WTC11 (cell line): ENCODE data around the gene GPX5. TPM values are rescaled to one million over a fixed set of nuclear protein-coding genes. Genes with fewer than 3 reads are reported as not detected.
"Not testable (repeated sequence)": the region's sequence is repeated elsewhere in the genome, so short reads cannot be mapped to it uniquely, and the experiment has no call there.

Experiments
- ATAC-seq: fragments of 200-7000 bp; cut with Tn5 transposase; 2 replicates; pipeline ENCODE4 v1.10.0; 2021; ENCODE audit warnings: mild to moderate bottlenecking, moderate library complexity
- CTCF ChIA-PET: fragments of 300-600 bp; sonication (Branson Sonifier 250); formaldehyde crosslinking; loops from one replicate; lab custom pipeline; 2021; ENCODE audit warnings: antibody characterized with exemption; lab: Charles Lee
- POLR2A ChIA-PET: fragments of 350-600 bp; sonication (Branson Sonifier 250); formaldehyde crosslinking; loops from one replicate; lab custom pipeline; 2021; ENCODE audit warnings: antibody characterized with exemption; lab: Charles Lee
- DNase-seq: peaks from one replicate; pipeline ENCODE4 v3.0.0; 2021; ENCODE audit warnings: low spot score
- H3K27ac Mint-ChIP-seq: 2 replicates; pipeline ENCODE4 v1.8.0; 2021; ENCODE audit warnings: mixed read lengths
- H3K27me3 Mint-ChIP-seq: 2 replicates; pipeline ENCODE4 v1.8.0; 2021; ENCODE audit warnings: low read depth, mild to moderate bottlenecking, moderate library complexity, mixed read lengths
- H3K36me3 Mint-ChIP-seq: 2 replicates; pipeline ENCODE4 v1.8.0; 2021; ENCODE audit warnings: mixed read lengths
- H3K4me1 Mint-ChIP-seq: 2 replicates; pipeline ENCODE4 v1.8.0; 2022; ENCODE audit warnings: mixed read lengths
- H3K4me3 Mint-ChIP-seq: 2 replicates; pipeline ENCODE4 v1.8.0; 2021; ENCODE audit warnings: mild to moderate bottlenecking, moderate library complexity, mixed read lengths
- H3K9me3 Mint-ChIP-seq: 2 replicates; pipeline ENCODE4 v1.8.0; 2021; ENCODE audit warnings: mixed read lengths
- ATF1 ChIP-seq: sonication (generic); formaldehyde crosslinking; IDR thresholded peaks from 2 replicates; pipeline ENCODE4 v1.8.1; 2023; ENCODE audit warnings: mild to moderate bottlenecking, moderate library complexity, missing genetic modification reagents
- CBFB ChIP-seq: sonication (generic); formaldehyde crosslinking; IDR thresholded peaks from 2 replicates; pipeline ENCODE4 v1.8.1; 2022; ENCODE audit warnings: mild to moderate bottlenecking, low read depth, missing genetic modification reagents
- CREB1 ChIP-seq: sonication (generic); formaldehyde crosslinking; IDR thresholded peaks from 2 replicates; pipeline ENCODE4 v1.8.0; 2023; ENCODE audit warnings: mild to moderate bottlenecking, missing genetic modification reagents
- E2F1 ChIP-seq: sonication (generic); formaldehyde crosslinking; IDR thresholded peaks from 2 replicates; pipeline ENCODE4 v1.8.0; 2022; ENCODE audit warnings: mild to moderate bottlenecking, missing genetic modification reagents
- GTF2I ChIP-seq: fragments of 250-450 bp; sonication (Bioruptor Pico); conservative IDR thresholded peaks from 2 replicates; pipeline ENCODE4 v1.4.0; 2021; ENCODE audit warnings: mild to moderate bottlenecking
- HMGA2 ChIP-seq: fragments of 250-450 bp; sonication (Bioruptor Pico); IDR thresholded peaks from 2 replicates; pipeline ENCODE4 v1.4.0; 2021; ENCODE audit warnings: mild to moderate bottlenecking, moderate library complexity
- HMGXB4 ChIP-seq: sonication (generic); formaldehyde crosslinking; IDR thresholded peaks from 2 replicates; pipeline ENCODE4 v1.8.1; 2023; ENCODE audit warnings: mild to moderate bottlenecking, moderate library complexity, missing genetic modification reagents
- RELA ChIP-seq: sonication (generic); formaldehyde crosslinking; IDR thresholded peaks from 2 replicates; pipeline ENCODE4 v1.8.1; 2022; ENCODE audit warnings: missing genetic modification reagents, mild to moderate bottlenecking, borderline replicate concordance
- SMAD3 ChIP-seq: sonication (generic); formaldehyde crosslinking; IDR thresholded peaks from 2 replicates; pipeline ENCODE4 v1.8.0; 2022; ENCODE audit warnings: missing genetic modification reagents, mild to moderate bottlenecking, borderline replicate concordance
- SP1 ChIP-seq: sonication (generic); formaldehyde crosslinking; conservative IDR thresholded peaks from 2 replicates; pipeline ENCODE4 v1.8.1; 2022; ENCODE audit warnings: missing genetic modification reagents
- TEAD1 ChIP-seq: sonication (generic); formaldehyde crosslinking; IDR thresholded peaks from 2 replicates; pipeline ENCODE4 v1.8.0; 2022; ENCODE audit warnings: mild to moderate bottlenecking, missing genetic modification reagents
- ZBTB21 ChIP-seq: sonication (generic); formaldehyde crosslinking; IDR thresholded peaks from 2 replicates; pipeline ENCODE4 v1.8.1; 2023; ENCODE audit warnings: mild to moderate bottlenecking, missing genetic modification reagents, borderline replicate concordance
- ZMAT4 ChIP-seq: fragments of 250-450 bp; sonication (Bioruptor Pico); IDR thresholded peaks from 2 replicates; pipeline ENCODE4 v1.9.0; 2021; ENCODE audit warnings: mild to moderate bottlenecking
- ZNF263 ChIP-seq: sonication (generic); formaldehyde crosslinking; IDR thresholded peaks from 2 replicates; pipeline ENCODE4 v1.8.1; 2022; ENCODE audit warnings: low read depth, mild to moderate bottlenecking, moderate library complexity, missing genetic modification reagents
- total RNA-seq: library from RNA; stranded (reverse); gene quantifications from 3 replicates; pipeline ENCODE4 v1.2.3, GENCODE V29; 2021
- TF ChIP-seq, protein P1 (sequence below): sonication (generic); formaldehyde crosslinking; IDR thresholded peaks from 2 replicates; pipeline ENCODE4 v1.8.0; 2022; ENCODE audit warnings: mild to moderate bottlenecking, missing genetic modification reagents

The GPX5 gene
- total RNA-seq, 1 experiment from 2014 or later: not detected

GRCh38 chr6:28542440-28543296 lies 17.0 kb downstream of the GPX5 start (continued):
- TF ChIP-seq, protein P1, sequence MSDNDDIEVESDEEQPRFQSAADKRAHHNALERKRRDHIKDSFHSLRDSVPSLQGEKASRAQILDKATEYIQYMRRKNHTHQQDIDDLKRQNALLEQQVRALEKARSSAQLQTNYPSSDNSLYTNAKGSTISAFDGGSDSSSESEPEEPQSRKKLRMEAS: peak; percentile 56; the same call in 1 of the 2 replicates
- TF ChIP-seq SP1 (CRISPR knock-in tag) (0 out of 2 replicates have a peak, but pooled peaks have one; percentile 21), ZMAT4 (CRISPR knock-in tag) (no peak), ATF1 (CRISPR knock-in tag) (no peak), CBFB (CRISPR knock-in tag) (no peak), SMAD3 (CRISPR knock-in tag) (no peak)
- TF ChIP-seq, all 79 proteins: peak for 13

DNA sequence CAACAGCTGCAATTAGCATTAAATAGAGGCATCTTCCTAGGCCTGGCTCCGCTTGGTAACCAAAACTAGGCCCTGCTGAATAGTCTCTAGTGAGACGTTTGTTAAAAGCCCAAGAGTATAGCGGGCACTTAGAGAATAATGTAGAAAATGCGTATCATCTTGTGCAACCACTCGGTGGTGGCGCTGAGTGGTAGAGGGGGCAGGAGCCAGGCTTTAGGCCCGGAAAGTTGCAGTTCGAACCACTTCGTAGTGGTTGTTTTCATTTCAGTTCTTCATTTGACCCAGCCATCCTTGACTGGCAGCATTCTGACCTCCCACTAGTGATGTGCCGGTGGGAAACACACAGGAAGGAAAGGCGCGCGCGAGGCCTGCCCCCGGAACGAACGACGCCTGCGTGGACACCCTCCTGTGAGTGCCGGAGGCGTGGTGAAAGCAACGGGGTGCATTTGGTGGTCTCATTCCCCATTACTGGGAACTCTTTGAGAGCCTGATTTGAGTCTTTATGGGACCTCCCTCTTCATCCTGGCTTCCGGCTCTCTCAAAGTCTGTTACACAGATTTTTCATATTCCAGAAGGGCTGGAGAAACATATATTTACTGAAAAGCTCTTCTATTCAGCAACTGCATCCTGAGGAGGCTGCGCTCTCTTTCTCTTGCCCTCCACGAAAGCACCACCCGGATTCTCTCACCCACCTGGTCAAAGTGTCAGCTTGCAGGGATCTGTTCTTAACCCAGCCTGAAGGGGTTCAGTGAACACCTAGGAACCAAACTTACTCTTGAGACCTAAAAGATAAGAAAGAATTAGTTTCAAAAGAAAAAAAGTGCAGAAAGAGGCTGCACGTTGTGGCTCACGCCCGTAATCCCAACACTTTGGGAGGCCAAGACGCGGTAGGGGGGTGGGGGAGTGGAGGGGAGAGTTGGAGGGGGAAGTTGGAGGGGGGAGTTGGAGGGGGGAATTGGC lies 18.2 kb downstream of the GPX5 start:
- Mint-ChIP-seq H3K4me1 (peaks cover 11% of the 10 kb centered on the region), H3K27ac (peak overlapping the region; percentile 94), H3K4me3 (peak overlapping the region; percentile 90), H3K36me3 (no peaks in the 10 kb centered on the region), H3K9me3 (no peaks in the 10 kb centered on the region), H3K27me3 (peaks cover 12% of the 10 kb centered on the region)
- ChIA-PET CTCF (interaction anchor here (1.6 to 2.1 kb wide), 3 partner anchors 46 to 97 kb away, joined by 10 to 27 read pairs (median 14); no protein-coding TSS in a partner anchor), POLR2A (interaction anchor here (2.3 kb wide), 1 partner anchor 55 kb away, joined by 5 read pairs; no protein-coding TSS in a partner anchor)
- ATAC-seq: peak; percentile 10
- TF ChIP-seq CREB1 (no peak), HMGXB4 (CRISPR knock-in tag) (peak; percentile 38; the same call in 1 of the 2 replicates)
- peak; percentile 44 for DNase-seq

DNA sequence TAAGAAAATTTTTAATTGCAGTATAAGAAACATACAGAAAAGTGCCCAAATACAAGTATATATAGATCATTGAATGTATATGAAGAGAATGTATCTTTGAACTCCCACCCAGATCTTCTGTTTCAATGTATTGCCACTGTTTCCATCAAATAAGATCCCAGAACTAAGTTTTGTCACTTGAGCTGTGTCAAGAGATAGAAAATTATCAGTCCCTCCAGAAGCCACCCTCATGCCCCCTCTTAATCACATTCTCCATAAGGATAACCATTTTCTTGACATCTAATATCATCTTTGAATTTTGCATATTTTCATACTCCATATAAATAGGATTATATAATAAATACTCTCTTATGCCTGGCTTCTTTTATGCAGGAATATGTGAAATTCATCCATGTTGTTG lies 20.3 kb downstream of the GPX5 start:
- Mint-ChIP-seq H3K27ac (no peak overlapping the region), H3K27me3 (peaks cover 17% of the 10 kb centered on the region), H3K9me3 (no peaks in the 10 kb centered on the region), H3K4me3 (no peak overlapping the region)
- ChIA-PET POLR2A (no interaction called here), CTCF (no interaction called here)
- no peak for DNase-seq
- no peak for ATAC-seq
- no peak for TF ChIP-seq SMAD3 (CRISPR knock-in tag)
- no peak for TF ChIP-seq ZMAT4 (CRISPR knock-in tag)
- TF ChIP-seq RELA: no peak
- TF ChIP-seq ZBTB21 (CRISPR knock-in tag): no peak
- no peak for TF ChIP-seq ZNF263 (CRISPR knock-in tag)
- TF ChIP-seq GTF2I (CRISPR knock-in tag): no peak
- TF ChIP-seq TEAD1 (CRISPR knock-in tag): no peak
- TF ChIP-seq HMGA2 (CRISPR knock-in tag): no peak
- no peak for TF ChIP-seq E2F1 (CRISPR knock-in tag)
- no peak for TF ChIP-seq CREB1
- TF ChIP-seq, all 79 proteins: peak for 0
- no peaks in the 10 kb centered on the region for H3K36me3 Mint-ChIP-seq
- peaks cover 11% of the 10 kb centered on the region for H3K4me1 Mint-ChIP-seq

- ATAC-seq, H3K9me3 Mint-ChIP-seq, H3K36me3 Mint-ChIP-seq, H3K4me3 Mint-ChIP-seq, DNase-seq, H3K4me1 Mint-ChIP-seq, H3K27ac Mint-ChIP-seq, CTCF ChIA-PET: not testable (repeated sequence)
- H3K27me3 Mint-ChIP-seq: peaks cover 24% of the 10 kb centered on the region
- POLR2A ChIA-PET: interaction anchor here (0.6 kb wide), 1 partner anchor 42 kb away, joined by 5 read pairs; no protein-coding TSS in a partner anchor
Measured at GRCh38 chr6:28547003-28547402, 21.3 kb downstream of the GPX5 start.
